CD14-positive monocyte (primary cell): ENCODE measurements around the gene TADA3. TPM values are rescaled to one million over a fixed set of nuclear protein-coding genes. Genes with fewer than 3 reads are reported as not detected.

Experiments used
- DNase-seq, 3 donors: peaks; one replicate each; pipeline ENCODE4 v3.0.0-alpha.2; 2011 to 2022
- H2AFZ ChIP-seq: 2 replicates; pipeline ENCODE4 v1.6.0; 2012; ENCODE audit warnings: mild to moderate bottlenecking, low read depth, low read length, inconsistent platforms; ENCODE audit not compliant: insufficient read depth, poor library complexity, severe bottlenecking
- H3K27ac ChIP-seq, 2 donors: 1 replicate in 1 of 2; 2 replicates in 1 of 2; pipeline ENCODE4 v1.5.1; 2012 to 2013; ENCODE audit warnings: low read length in 2 of 2, control low read depth in 1 of 2, inconsistent platforms in 1 of 2, low read depth in 1 of 2, mild to moderate bottlenecking in 1 of 2
- H3K27me3 ChIP-seq, 2 donors: one replicate each; pipeline versions ENCODE4 v1.6.0 to v1.6.1; 2011 to 2013; ENCODE audit warnings: low read length in 2 of 2; ENCODE audit not compliant: control insufficient read depth in 2 of 2, insufficient read depth in 2 of 2
- H3K36me3 ChIP-seq, 2 donors: replicated peaks in 1 of 2; 1 replicate in 1 of 2; 2 replicates in 1 of 2; pipeline versions ENCODE4 v1.5.1 to v1.6.1; 2012 to 2013; ENCODE audit warnings: low read length in 2 of 2, control low read depth in 1 of 2, inconsistent platforms in 1 of 2, mild to moderate bottlenecking in 1 of 2; ENCODE audit not compliant: insufficient read depth in 2 of 2, control insufficient read depth in 1 of 2
- H3K4me1 ChIP-seq, 2 donors: 1 replicate in 1 of 2; 2 replicates in 1 of 2; pipeline versions ENCODE4 v1.5.1 to v1.6.1; 2012 to 2013; ENCODE audit warnings: low read length in 2 of 2, control low read depth in 1 of 2, inconsistent platforms in 1 of 2, mild to moderate bottlenecking in 1 of 2, moderate library complexity in 1 of 2; ENCODE audit not compliant: insufficient read depth in 2 of 2, control insufficient read depth in 1 of 2
- H3K4me2 ChIP-seq: replicated peaks from 2 replicates; pipeline ENCODE3; 2012; ENCODE audit warnings: low read length, moderate library complexity, mild to moderate bottlenecking; ENCODE audit not compliant: poor library complexity, severe bottlenecking; ENCODE audit errors: extremely low read depth
- H3K4me3 ChIP-seq, 3 experiments: fragments of 200-600 bp in 1 of 3; sonication (generic) in 1 of 3; replicated peaks in 1 of 3; 1 replicate in 2 of 3; 2 replicates in 1 of 3; pipeline ENCODE4 v1.5.1; 2011 to 2013; ENCODE audit warnings: low read length in 3 of 3, mild to moderate bottlenecking in 3 of 3, control low read depth in 2 of 3, low read depth in 2 of 3, inconsistent platforms in 1 of 3, moderate library complexity in 1 of 3
- H3K79me2 ChIP-seq: 2 replicates; pipeline ENCODE4 v1.6.0; 2012; ENCODE audit warnings: mild to moderate bottlenecking, control low read depth, inconsistent platforms, low read length, moderate library complexity; ENCODE audit not compliant: insufficient read depth
- H3K9ac ChIP-seq: 2 replicates; pipeline ENCODE4 v1.6.0; 2017; ENCODE audit warnings: low read length, mild to moderate bottlenecking; ENCODE audit not compliant: insufficient read depth, poor library complexity, severe bottlenecking
- H3K9me3 ChIP-seq, 2 donors: replicated peaks in 1 of 2; 1 replicate in 1 of 2; 2 replicates in 1 of 2; pipeline versions ENCODE4 v1.5.1 to v1.6.1; 2012 to 2013; ENCODE audit warnings: low read length in 2 of 2, control low read depth in 1 of 2; ENCODE audit not compliant: control insufficient read depth in 1 of 2, insufficient read depth in 1 of 2
- H4K20me1 ChIP-seq: 2 replicates; pipeline ENCODE4 v1.6.0; 2012; ENCODE audit warnings: mild to moderate bottlenecking, low read length, control low read depth, moderate library complexity; ENCODE audit not compliant: insufficient read depth
- H3K27ac Mint-ChIP-seq, 7 donors: one replicate each; pipeline ENCODE4 v1.8.0; 2020; ENCODE audit warnings: mild to moderate bottlenecking in 7 of 7, mixed read lengths in 7 of 7, moderate library complexity in 6 of 7, inconsistent platforms in 2 of 7
- H3K27me3 Mint-ChIP-seq, 3 donors: one replicate each; pipeline ENCODE4 v1.8.0; 2021 to 2022; ENCODE audit warnings: low read depth in 3 of 3, mild to moderate bottlenecking in 3 of 3, mixed read lengths in 3 of 3, moderate library complexity in 3 of 3, inconsistent platforms in 1 of 3
- H3K36me3 Mint-ChIP-seq, 2 donors: one replicate each; pipeline ENCODE4 v1.8.0; 2020; ENCODE audit warnings: mixed read lengths in 2 of 2, inconsistent platforms in 1 of 2, mild to moderate bottlenecking in 1 of 2
- H3K4me1 Mint-ChIP-seq: one replicate; pipeline ENCODE4 v1.8.0; 2020; ENCODE audit warnings: mild to moderate bottlenecking, mixed read lengths
- H3K4me3 Mint-ChIP-seq, 2 donors: one replicate each; pipeline ENCODE4 v1.8.0; 2020; ENCODE audit warnings: mild to moderate bottlenecking in 2 of 2, mixed read lengths in 2 of 2, moderate library complexity in 1 of 2
- H3K9me3 Mint-ChIP-seq, 7 donors: one replicate each; pipeline ENCODE4 v1.8.0; 2020 to 2022; ENCODE audit warnings: mixed read lengths in 7 of 7, mild to moderate bottlenecking in 6 of 7, moderate library complexity in 6 of 7, inconsistent platforms in 2 of 7
- WGBS: methylation state at CpG from one replicate; pipeline ENCODE4 v1.1.5; 2013; ENCODE audit warnings: missing lambda C conversion rate; ENCODE audit not compliant: insufficient coverage; 5-methylcytosine and 5-hydroxymethylcytosine counted together
- intact Hi-C, 2 donors: fragments of 100-400 bp; cut with micrococcal nuclease; formaldehyde crosslinking; loops; one replicate each; pipeline versions ENCODE4 v1.15.0 to v1.15.1; 2023
- polyA plus RNA-seq, 3 donors: library from polyadenylated mRNA; depleted of rRNA in 1 of 3; unstranded in 2 of 3; stranded (reverse) in 1 of 3; fragments of 300-500 nt in 2 of 3; fragments of >200 nt in 1 of 3; fragmentation: Illumina TruSeq in 2 of 3; gene quantifications; 1 replicate in 2 of 3; 2 replicates in 1 of 3; pipeline ENCODE4 v1.2.3, GENCODE V29; 2012 to 2021
- TF ChIP-seq, protein P1 (sequence below): fragments of 200-600 bp; IDR thresholded peaks from one replicate; pipeline ENCODE4 v1.8.0; 2022; ENCODE audit warnings: antibody characterized with exemption, mild to moderate bottlenecking

The TADA3 gene
- polyA plus RNA-seq, 3 donors: 36.1 to 47.2 (median 46.9) TPM

DNA sequence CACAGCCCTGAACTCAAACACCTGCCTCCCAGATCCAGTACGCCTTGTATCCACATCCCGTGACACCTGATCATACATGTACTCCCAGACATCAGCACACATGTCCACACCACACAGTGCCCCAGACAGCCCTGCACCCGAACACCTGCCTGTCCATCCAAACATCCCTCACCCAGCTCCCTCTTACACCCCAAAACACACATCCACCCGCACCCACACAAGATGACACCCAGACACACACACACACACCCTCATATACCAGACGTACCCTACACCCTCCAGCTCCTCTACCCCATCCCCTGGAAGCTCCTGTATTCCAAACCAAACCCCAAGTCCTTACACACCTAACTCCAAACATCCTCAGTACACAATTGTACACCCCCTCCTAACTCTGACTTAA lies 23.3 kb downstream of the TADA3 start:
- Histone ChIP-seq H3K4me3 (peak overlapping the region; percentile 58 to 89 (median 81)), H3K27me3 (no peaks in the 10 kb centered on the region), H3K4me2 (peak overlapping the region; percentile 96), H3K79me2 (peaks cover 18% of the 10 kb centered on the region), H2AFZ (peak overlapping the region; percentile 90), H4K20me1 (peaks cover 6% of the 10 kb centered on the region), H3K36me3 (peaks cover 14 to 23% of the 10 kb centered on the region in 2 donors), H3K27ac (peak overlapping the region in 1 of 2 donors; percentile 80), H3K4me1 (peaks cover 44 to 51% of the 10 kb centered on the region in 2 donors), H3K9me3 (no peaks in the 10 kb centered on the region), H3K9ac (peak overlapping the region; percentile 83)
- peaks cover 57% of the 10 kb centered on the region for H3K4me1 Mint-ChIP-seq
- intact Hi-C loops: no loop called here
- peaks cover 0 to 1% (median 0%) of the 10 kb centered on the region in 7 donors for H3K9me3 Mint-ChIP-seq
- H3K4me3 Mint-ChIP-seq: peak overlapping the region; percentile 89 to 95
- 94% methylated on average over 5 of the region's 5 CpGs for WGBS
- peaks cover 0 to 16% (median 12%) of the 10 kb centered on the region in 3 donors for H3K27me3 Mint-ChIP-seq
- TF ChIP-seq, protein P1, sequence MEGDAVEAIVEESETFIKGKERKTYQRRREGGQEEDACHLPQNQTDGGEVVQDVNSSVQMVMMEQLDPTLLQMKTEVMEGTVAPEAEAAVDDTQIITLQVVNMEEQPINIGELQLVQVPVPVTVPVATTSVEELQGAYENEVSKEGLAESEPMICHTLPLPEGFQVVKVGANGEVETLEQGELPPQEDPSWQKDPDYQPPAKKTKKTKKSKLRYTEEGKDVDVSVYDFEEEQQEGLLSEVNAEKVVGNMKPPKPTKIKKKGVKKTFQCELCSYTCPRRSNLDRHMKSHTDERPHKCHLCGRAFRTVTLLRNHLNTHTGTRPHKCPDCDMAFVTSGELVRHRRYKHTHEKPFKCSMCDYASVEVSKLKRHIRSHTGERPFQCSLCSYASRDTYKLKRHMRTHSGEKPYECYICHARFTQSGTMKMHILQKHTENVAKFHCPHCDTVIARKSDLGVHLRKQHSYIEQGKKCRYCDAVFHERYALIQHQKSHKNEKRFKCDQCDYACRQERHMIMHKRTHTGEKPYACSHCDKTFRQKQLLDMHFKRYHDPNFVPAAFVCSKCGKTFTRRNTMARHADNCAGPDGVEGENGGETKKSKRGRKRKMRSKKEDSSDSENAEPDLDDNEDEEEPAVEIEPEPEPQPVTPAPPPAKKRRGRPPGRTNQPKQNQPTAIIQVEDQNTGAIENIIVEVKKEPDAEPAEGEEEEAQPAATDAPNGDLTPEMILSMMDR: no peak
- H3K36me3 Mint-ChIP-seq: peaks cover 20 to 35% of the 10 kb centered on the region in 2 donors
- H3K27ac Mint-ChIP-seq: peak overlapping the region in 5 of 7 donors; percentile 34 to 84 (median 74)
- DNase-seq: no peak

DNA sequence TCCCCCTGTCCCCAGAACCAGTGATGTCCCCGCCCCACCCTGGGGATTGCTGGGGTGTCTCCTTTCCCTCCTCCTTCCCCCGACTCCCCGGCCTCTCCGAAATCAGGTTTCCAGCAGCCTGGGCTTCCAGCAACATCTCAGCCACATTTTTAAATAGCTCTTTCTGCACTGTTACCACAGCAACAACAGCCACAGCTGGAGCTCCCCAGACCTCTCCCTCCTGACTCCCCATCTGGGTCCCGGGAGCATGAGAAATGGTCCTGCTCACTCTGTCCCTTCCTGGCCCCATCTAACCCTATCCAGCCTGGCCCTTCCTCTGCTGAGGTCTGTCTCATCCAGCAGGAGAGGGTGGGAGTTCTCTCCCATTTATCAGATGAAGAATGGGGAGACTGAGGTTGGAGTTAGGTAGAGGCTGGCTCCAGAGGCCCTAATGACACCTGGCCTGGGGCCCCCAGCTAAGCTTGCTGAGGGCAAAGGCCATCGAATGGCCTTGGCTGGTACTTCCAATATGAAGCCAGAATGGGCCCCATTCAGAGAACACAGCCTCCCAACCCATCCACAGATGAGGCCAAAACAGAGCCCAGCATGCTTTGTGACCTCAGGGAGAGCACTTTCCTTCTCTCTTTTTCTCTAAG lies 24.0 kb downstream of the TADA3 start:
- peaks cover 44 to 51% of the 10 kb centered on the region in 2 donors for H3K4me1 ChIP-seq
- no peak overlapping the region for H2AFZ ChIP-seq
- H3K27ac Mint-ChIP-seq: peak overlapping the region in 4 of 7 donors; percentile 65 to 89 (median 88)
- peak overlapping the region; percentile 89 to 95 for H3K4me3 Mint-ChIP-seq
- H3K27me3 ChIP-seq: no peaks in the 10 kb centered on the region
- intact Hi-C loops: no loop called here
- H3K36me3 ChIP-seq: peaks cover 14 to 29% of the 10 kb centered on the region in 2 donors
- H3K9me3 Mint-ChIP-seq: peaks cover 0 to 1% (median 0%) of the 10 kb centered on the region in 7 donors
- peaks cover 18% of the 10 kb centered on the region for H3K79me2 ChIP-seq
- H4K20me1 ChIP-seq: peaks cover 6% of the 10 kb centered on the region
- peaks cover 57% of the 10 kb centered on the region for H3K4me1 Mint-ChIP-seq
- peak overlapping the region in 2 of 3 experiments; percentile 81 to 89 for H3K4me3 ChIP-seq
- H3K9ac ChIP-seq: peak overlapping the region; percentile 83
- H3K9me3 ChIP-seq: no peaks in the 10 kb centered on the region
- H3K4me2 ChIP-seq: peak overlapping the region; percentile 96
- peaks cover 22 to 40% of the 10 kb centered on the region in 2 donors for H3K36me3 Mint-ChIP-seq
- DNase-seq: no peak
- TF ChIP-seq, protein P1: no peak
- H3K27ac ChIP-seq: peak overlapping the region in 1 of 2 donors; percentile 80
- peaks cover 0 to 16% (median 12%) of the 10 kb centered on the region in 3 donors for H3K27me3 Mint-ChIP-seq
- WGBS: 100% methylated on average over 4 of the region's 6 CpGs
